Type B pancreatic cell (in vitro differentiated cells): Measurements from ENCODE around the gene IFT25. TPM values are rescaled to one million over a fixed set of nuclear protein-coding genes. Genes with fewer than 3 reads are reported as not detected.
"Not testable (repeated sequence)": the region's sequence is repeated elsewhere in the genome, so short reads cannot be mapped to it uniquely, and the experiment has no call there.

Source experiments
- DNase-seq: peaks from one replicate; pipeline ENCODE4 v3.0.0; 2021; ENCODE audit warnings: mixed read lengths; ENCODE audit not compliant: unreplicated experiment; ENCODE audit errors: extremely low spot score
- H3K27ac Mint-ChIP-seq: 2 replicates; pipeline ENCODE4 v1.8.0; 2021; ENCODE audit warnings: mild to moderate bottlenecking, mixed read lengths
- H3K27me3 Mint-ChIP-seq: 2 replicates; pipeline ENCODE4 v1.8.0; 2021; ENCODE audit warnings: mixed read lengths
- H3K36me3 Mint-ChIP-seq: 2 replicates; pipeline ENCODE4 v1.8.0; 2021; ENCODE audit warnings: mixed read lengths
- H3K4me1 Mint-ChIP-seq: one replicate; pipeline ENCODE4 v1.8.0; 2021; ENCODE audit warnings: mixed read lengths; ENCODE audit not compliant: unreplicated experiment
- H3K4me3 Mint-ChIP-seq: 2 replicates; pipeline ENCODE4 v1.8.0; 2021; ENCODE audit warnings: mild to moderate bottlenecking, mixed read lengths
- H3K9me3 Mint-ChIP-seq: 2 replicates; pipeline ENCODE4 v1.8.0; 2021; ENCODE audit warnings: mixed read lengths
- CTCF ChIP-seq: fragments of 200-600 bp; sonication (generic); conservative IDR thresholded peaks from 2 replicates; pipeline ENCODE4 v1.5.0; 2021; ENCODE audit warnings: antibody characterized with exemption, mild to moderate bottlenecking
- total RNA-seq: library from RNA; stranded (reverse); gene quantifications from 2 replicates; pipeline ENCODE4 v1.2.1, GENCODE V29; 2021; ENCODE audit warnings: low replicate concordance

The IFT25 gene
- total RNA-seq, 1 donor from 2014 or later = 41.2 TPM

DNA sequence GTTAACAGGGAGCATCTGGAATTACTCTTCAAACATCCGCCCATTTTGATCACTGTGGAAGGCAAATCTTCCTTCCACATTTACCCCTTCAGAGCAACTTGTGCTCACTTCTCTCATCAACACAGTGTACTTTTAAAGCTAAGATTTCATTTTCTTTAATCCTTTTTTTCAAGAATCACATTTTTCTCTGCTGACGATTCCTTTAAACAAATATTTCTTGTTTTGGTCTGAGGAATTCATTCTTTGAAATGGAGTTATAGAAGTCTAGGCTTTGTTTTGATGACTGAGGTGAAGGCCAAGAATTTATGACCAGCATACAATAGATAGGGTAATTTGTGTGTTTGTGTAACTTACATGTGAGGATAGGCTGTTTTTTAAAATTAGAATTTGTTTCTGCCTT lies 26.2 kb upstream of the IFT25 start:
- H3K9me3 Mint-ChIP-seq = no peaks in the 10 kb centered on the region
- no peak for TF ChIP-seq CTCF
- no peak overlapping the region for H3K4me3 Mint-ChIP-seq
- peaks cover 4% of the 10 kb centered on the region for H3K4me1 Mint-ChIP-seq
- peaks cover 8% of the 10 kb centered on the region for H3K36me3 Mint-ChIP-seq
- no peak for DNase-seq
- no peak overlapping the region for H3K27ac Mint-ChIP-seq
- no peaks in the 10 kb centered on the region for H3K27me3 Mint-ChIP-seq

- H3K36me3 Mint-ChIP-seq = peaks cover 17% of the 10 kb centered on the region
- not testable (repeated sequence) for H3K27ac Mint-ChIP-seq, H3K4me3 Mint-ChIP-seq, DNase-seq, H3K4me1 Mint-ChIP-seq, H3K9me3 Mint-ChIP-seq, H3K27me3 Mint-ChIP-seq
Observed at GRCh38 chr1:53969323-53969722, 23.8 kb upstream of the IFT25 start.

- no peak overlapping the region for H3K4me3 Mint-ChIP-seq
- no peak overlapping the region for H3K27ac Mint-ChIP-seq
- H3K27me3 Mint-ChIP-seq = no peaks in the 10 kb centered on the region
- peaks cover 4% of the 10 kb centered on the region for H3K4me1 Mint-ChIP-seq
- TF ChIP-seq CTCF = no peak
- DNase-seq = no peak
- peaks cover 21% of the 10 kb centered on the region for H3K36me3 Mint-ChIP-seq
- no peaks in the 10 kb centered on the region for H3K9me3 Mint-ChIP-seq
Observed at GRCh38 chr1:53968125-53968513, 22.6 kb upstream of the IFT25 start.

GRCh38 chr1:53967409-53968124 lies 22.1 kb upstream of the IFT25 start:
- peak overlapping the region; percentile 2 for H3K27ac Mint-ChIP-seq
- H3K36me3 Mint-ChIP-seq = peaks cover 24% of the 10 kb centered on the region
- no peak for DNase-seq
- TF ChIP-seq CTCF = no peak
- no peaks in the 10 kb centered on the region for H3K27me3 Mint-ChIP-seq
- peaks cover 4% of the 10 kb centered on the region for H3K4me1 Mint-ChIP-seq
- no peaks in the 10 kb centered on the region for H3K9me3 Mint-ChIP-seq
- H3K4me3 Mint-ChIP-seq = no peak overlapping the region

- Mint-ChIP-seq H3K27me3 (no peaks in the 10 kb centered on the region), H3K4me1 (peaks cover 3% of the 10 kb centered on the region), H3K4me3 (no peak overlapping the region), H3K9me3 (no peaks in the 10 kb centered on the region), H3K36me3 (peaks cover 30% of the 10 kb centered on the region), H3K27ac (no peak overlapping the region)
- no peak for DNase-seq
- no peak for TF ChIP-seq CTCF
Observed at GRCh38 chr1:53966794-53967193, 21.3 kb upstream of the IFT25 start.

DNA sequence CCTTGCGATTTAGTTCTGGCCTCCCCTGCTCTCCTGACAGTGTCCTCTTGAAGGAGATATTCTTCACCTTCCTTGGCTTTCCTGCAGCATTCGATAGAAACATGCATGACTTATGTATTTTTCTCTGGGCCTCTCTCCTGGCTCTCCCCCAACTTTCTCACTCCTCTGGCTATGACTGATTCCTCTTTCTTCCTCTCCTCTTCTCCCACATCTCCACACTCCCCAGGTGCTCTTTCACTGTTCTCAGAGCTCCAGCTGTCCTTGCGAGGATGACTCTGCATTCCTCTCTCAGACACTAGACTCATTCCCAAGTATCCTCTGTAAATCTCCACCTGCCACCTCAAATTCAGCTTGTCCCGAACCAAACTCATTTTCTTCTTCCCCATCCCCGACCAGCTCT lies 18.6 kb upstream of the IFT25 start:
- H3K4me3 Mint-ChIP-seq = no peak overlapping the region
- H3K27ac Mint-ChIP-seq = peak overlapping the region; percentile 57
- H3K4me1 Mint-ChIP-seq = no peaks in the 10 kb centered on the region
- no peaks in the 10 kb centered on the region for H3K27me3 Mint-ChIP-seq
- H3K36me3 Mint-ChIP-seq = peaks cover 31% of the 10 kb centered on the region
- no peak for TF ChIP-seq CTCF
- no peak for DNase-seq
- H3K9me3 Mint-ChIP-seq = no peaks in the 10 kb centered on the region
